HG02870 (cell line): ENCODE data around the gene MOCS3.

Experiments
- ATAC-seq: cut with Tn5 transposase; IDR thresholded peaks from one replicate; pipeline ENCODE4 v1.9.1; 2021; ENCODE audit warnings: mild to moderate bottlenecking, moderate library complexity; ENCODE audit not compliant: unreplicated experiment

Gene MOCS3, protein sequence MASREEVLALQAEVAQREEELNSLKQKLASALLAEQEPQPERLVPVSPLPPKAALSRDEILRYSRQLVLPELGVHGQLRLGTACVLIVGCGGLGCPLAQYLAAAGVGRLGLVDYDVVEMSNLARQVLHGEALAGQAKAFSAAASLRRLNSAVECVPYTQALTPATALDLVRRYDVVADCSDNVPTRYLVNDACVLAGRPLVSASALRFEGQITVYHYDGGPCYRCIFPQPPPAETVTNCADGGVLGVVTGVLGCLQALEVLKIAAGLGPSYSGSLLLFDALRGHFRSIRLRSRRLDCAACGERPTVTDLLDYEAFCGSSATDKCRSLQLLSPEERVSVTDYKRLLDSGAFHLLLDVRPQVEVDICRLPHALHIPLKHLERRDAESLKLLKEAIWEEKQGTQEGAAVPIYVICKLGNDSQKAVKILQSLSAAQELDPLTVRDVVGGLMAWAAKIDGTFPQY

DNA sequence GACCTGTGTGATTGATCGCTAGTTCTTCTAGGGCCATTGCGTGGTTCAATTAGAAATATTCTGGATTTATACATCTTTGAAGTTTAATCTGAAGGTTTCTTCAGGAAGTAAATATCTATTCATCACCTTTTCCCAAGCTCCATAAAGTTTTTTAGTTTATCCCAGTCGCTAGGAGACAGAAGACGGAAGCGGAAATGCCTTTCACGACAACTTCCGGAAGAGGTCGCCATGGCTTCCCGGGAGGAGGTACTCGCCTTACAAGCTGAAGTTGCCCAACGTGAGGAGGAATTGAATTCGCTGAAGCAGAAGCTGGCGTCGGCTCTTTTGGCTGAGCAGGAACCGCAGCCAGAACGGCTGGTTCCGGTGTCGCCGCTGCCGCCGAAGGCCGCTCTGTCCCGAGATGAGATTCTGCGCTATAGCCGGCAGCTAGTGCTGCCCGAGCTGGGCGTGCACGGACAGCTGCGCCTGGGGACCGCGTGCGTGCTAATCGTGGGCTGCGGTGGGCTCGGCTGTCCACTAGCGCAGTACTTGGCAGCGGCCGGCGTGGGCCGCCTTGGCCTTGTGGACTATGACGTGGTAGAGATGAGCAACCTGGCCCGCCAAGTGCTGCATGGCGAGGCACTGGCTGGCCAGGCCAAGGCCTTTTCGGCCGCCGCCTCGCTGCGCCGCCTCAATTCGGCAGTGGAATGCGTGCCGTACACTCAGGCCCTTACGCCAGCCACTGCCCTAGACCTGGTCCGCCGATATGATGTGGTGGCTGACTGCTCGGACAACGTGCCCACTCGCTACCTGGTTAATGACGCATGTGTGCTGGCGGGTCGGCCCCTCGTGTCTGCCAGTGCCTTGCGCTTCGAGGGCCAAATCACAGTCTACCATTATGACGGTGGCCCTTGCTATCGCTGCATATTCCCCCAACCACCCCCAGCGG lies at the start of gene MOCS3:
TSS of gene MOCS3 (plus strand) at position 204 of the 928 bp plus-strand sequence. CDS start at position 229, 25 bp downstream.
- ATAC-seq: peak; percentile 84

DNA sequence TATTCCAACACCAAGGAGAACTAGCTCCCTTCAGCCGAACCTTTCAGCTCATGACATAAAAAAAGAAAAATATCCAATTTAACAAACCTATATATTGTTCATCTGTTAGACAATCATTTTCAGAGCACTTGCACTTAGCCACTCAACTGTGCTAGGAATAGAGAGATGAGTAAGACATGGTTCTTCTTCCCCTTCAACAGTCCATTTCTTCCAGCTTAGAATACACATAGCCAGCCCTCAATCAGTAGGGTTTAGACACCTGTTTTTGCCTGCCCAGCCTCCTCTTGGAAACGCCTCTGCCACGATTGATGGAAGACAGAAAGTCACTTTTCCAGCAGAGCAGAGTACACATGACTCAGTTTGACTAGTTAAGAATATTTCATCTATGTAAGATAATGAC lies 49.2 kb upstream of the MOCS3 start:
- no peak for ATAC-seq

DNA sequence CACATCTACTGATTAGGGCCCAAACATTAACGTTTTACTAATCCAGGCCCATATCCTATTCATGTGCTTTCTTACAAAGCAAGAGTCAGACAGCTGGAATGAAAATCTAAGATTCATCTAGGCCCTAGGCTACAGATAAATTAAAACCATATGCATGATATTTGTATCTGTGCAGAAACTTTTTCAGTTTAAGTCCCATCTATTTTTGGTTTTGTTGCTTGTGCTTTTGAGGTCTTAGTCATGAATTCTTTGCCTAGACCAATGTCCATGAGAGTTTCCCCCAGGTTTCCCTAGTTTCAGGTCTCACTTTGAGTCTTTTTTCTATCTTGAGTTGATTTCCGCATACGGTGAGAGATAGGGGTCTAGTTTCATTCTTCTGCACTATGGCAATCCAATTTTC lies 47.6 kb upstream of the MOCS3 start:
- ATAC-seq: no peak

DNA sequence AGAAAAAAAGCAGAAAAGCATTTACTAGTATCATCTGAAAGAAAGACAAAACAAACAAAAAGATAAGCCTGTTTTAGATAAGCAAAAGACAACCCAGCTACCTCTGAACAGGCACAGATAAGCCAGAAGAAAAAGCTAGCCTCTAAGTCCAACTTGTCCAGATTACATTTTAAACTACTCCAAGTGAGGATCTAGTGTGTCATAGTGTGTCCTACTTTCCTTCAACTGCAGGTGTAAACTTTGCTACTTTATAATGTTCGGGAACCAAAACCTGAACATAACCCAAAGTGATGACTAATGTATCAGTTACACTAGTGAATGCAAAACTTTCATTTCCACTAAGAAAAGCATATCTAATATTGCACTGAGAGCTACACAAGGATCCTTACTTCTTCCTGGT lies 46.9 kb upstream of the MOCS3 start:
- ATAC-seq: peak; percentile 44

DNA sequence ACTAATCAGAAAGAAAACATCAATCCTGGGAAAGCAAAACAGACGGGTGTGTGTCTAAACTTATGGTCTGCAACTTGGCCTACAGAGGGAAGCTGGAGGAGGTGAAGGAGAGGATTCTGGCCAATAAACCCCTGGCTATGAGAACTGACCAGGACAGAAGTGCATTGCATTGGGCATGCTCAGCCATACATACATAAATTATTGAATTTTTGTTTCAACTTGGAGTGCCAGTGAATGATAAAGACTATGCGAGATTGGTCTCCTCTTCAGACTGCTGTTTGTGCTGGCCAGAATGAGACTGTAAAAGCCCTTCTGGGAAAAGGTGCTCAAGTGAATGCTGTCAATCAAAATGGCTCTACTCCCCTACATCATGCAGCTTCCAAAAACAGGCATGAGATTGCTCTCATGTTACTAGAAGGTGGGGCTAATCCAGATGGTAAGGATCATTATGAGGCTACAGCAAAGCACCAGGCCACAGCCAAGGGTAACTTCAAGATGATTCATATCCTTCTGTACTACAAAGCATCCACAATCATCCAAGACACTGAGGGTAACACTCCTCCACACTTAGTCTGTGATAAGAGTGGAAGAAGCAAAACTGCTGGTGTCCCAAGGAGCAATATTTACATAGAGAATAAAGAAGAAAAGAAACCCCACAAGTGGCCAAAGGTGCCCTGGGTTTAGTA lies 44.8 kb upstream of the MOCS3 start:
- peak; percentile 46 for ATAC-seq

DNA sequence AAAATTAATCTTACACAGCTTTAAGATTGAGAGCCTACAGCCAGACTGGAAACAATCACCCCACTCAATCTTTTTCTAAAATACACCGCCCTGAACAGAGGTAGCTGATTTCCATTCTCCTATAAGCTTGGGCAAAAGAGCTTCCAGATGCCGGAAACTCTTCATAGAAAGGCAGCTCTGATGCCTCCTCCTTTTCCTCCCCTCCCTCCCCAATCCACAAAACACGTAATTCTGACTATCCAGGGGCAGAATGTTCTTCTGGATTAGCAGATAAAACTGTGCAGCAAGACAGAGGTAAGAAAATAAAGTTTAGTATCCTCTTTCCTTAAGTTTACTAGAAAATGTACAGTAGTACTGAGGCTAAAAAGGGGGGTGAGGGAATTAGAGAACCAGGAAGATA lies 43.2 kb upstream of the MOCS3 start:
- no peak for ATAC-seq

DNA sequence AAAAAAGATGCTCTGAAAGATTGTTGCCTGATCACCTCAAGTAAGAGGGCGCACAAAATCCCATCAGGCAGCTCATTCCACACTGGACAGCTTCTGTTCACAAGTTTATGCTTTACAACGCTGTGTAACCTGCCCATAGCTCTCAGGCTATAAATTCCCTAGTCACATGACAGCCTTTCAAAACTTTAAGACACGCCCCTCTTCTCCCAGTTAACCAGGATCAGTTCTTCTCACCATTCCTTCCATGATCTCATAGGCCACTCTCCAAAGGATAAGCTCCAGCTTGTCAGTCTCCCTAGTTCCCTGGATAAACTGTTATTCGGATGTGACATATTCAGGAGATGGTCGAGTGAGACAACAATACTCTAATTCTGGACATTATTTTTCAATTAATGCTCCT lies 42.4 kb upstream of the MOCS3 start:
- ATAC-seq: no peak

DNA sequence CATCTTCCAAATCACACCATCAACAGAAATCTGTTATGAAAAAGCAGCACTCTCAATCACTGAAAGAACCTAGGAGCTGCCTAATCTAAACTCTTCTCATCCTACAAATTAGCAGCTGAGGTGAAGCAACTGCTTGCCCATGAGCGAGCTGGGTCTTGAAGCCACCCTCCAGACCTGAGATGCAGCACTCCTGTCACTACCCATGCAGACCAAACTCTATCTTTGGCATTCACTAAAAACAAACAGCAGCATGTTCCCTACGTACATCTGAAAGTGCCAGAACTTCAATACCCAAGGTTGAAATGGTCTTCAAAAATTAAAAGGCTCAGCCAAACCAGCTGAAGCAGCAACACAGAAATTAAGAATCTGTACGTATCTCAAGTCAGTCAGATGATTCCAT lies 41.7 kb upstream of the MOCS3 start:
- ATAC-seq: no peak

DNA sequence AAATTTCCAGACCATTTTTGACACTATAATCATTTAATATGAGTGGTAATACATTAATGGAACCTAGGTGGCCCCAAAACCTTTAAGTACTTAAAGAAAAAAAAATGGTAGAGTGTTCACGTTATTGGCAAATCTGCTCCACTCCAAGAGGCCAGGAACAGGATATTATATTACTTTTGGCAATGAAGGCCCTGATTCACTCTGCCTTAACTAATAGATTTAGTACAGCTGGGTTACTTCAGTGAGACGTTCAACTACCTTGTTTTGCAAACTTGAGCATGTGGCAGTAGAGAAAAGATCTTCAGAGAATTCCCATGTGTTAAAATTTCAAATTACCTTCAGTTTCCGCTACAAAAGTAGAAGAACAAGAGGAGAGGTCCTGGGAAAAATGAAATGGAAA lies 40.2 kb upstream of the MOCS3 start:
- no peak for ATAC-seq

DNA sequence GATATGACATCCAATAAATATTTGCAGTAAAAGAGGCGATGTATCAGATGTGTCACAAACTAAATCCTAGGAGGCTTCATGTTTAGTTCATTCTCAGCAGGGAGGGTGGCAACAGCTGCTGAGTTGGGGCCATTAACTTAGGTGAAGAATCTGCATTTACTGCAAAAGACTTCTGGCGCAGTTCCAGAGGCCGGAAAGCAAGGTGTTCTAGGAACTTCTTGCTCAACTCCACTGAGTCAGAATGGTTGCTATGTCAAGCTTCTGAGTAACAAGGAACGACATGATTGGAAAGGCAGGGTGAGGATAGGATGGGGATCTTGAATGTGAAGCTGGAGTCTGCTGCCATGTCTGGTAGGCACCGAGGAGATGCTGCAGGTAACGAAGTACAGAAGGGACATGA lies 39.1 kb upstream of the MOCS3 start:
- ATAC-seq: no peak

DNA sequence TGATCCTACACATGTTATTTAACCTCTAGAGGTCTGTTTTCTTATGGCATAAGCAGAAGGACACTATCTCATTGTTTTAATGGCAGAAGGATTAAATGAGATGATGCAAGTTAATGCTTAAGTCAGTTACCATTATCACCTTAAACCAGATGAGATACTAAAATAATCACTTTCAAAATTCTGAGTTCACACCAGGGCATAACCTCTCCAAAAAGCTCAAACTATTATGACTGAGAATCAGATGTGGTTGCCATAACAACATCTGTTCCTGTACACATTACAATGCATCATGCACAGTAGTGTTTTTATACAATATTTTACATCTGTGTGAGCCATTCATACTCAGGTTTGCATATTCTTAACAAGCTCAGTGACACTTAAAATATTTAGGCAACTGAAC lies 37.6 kb upstream of the MOCS3 start:
- no peak for ATAC-seq

DNA sequence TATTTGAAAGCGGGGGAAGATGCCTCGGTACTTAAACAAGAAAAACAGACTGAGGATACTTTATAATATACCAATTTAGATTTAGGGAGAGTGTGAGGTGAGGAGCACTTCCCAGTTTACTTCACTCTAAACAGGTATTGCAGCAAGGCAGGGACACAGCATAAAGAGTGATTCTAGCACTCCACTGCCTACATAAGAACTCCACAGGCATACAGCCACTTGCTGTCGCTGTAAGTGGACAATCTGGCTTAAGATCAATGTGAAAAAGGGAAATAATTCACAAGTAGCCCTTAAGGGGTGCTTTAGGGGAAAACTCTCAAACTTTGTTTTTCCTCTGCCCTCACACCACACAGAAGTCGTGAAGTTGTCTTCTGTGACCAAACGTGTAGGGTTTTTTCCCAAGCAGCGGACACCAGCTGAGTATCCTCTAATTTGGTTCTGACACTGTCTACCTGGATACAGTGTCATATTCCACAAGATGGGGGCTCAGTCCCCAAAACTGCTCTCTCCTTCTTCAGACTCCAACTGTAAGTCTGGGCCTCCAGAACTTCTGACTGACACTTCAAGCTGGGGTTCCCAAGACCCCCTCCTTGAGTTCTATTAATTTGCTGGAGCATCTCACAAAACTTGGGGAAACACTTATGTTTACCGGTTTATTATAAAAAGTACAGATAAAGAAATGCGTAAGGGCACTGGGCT lies 36.7 kb upstream of the MOCS3 start:
- ATAC-seq: no peak

DNA sequence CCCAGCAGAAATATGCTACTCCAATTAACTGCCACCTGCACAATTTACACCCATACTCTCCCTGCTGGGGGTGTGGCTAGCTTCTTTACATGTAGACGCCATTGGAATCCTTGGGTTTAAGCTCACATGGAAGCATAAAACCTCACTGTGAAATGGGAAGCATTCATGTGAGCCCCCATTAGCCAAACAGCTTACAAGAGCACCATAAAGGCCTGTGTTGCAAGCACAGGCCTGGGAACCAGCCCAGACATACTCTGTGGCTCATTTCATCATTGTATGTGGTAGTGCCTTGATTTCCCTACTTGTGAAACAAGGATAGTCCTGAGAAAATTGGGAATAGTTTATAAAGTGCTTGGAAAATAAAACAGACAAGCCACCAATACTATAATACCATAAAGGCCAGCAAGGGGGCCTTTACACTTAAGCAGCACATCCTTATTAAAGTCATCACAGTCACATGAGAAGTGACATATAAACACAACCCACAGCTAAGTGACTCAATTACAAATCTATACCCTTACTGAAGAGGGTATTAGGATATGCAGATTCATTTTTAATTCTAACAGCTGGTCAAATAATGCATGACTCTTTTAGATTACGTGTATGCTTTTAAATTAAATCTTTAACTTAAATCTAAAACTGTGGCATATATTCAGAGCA lies 34.2 kb upstream of the MOCS3 start:
- no peak for ATAC-seq

DNA sequence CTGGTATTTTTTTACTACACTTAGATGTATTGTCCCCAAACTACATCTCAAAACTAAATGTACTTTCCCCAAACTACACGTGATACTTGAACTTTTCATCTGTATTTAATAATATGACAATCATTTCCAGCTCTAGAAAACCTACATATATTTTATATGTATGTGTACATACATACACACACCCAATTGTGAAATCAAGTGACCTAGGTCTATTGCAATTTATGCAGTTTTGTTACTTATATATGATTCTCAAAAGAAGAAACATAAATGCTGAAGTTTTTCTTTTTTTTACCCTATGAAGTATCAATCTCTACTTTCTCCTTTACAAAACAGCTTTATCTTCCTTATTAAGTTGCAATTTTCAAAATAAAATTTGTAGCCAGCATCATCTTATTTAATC lies 32.1 kb upstream of the MOCS3 start:
- no peak for ATAC-seq

DNA sequence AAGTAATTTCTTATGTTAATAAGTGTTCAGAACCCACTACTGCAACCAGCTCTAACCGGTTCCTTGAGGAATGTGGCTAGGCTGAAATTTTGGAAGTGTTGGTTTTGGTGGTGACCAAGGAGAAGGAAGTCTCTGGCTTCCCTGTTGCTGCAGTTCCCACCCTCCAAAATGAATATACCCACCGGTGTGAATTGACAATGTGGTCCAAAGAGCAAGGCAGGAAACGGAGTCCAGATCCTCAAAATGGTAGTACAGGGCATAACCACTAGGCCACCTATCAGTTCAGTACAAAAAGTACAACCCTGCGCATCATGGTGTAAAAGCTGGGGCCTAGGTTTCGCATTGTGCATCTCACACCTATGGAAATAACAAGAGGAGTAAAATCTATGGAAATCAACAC lies 30.1 kb upstream of the MOCS3 start:
- ATAC-seq: no peak

DNA sequence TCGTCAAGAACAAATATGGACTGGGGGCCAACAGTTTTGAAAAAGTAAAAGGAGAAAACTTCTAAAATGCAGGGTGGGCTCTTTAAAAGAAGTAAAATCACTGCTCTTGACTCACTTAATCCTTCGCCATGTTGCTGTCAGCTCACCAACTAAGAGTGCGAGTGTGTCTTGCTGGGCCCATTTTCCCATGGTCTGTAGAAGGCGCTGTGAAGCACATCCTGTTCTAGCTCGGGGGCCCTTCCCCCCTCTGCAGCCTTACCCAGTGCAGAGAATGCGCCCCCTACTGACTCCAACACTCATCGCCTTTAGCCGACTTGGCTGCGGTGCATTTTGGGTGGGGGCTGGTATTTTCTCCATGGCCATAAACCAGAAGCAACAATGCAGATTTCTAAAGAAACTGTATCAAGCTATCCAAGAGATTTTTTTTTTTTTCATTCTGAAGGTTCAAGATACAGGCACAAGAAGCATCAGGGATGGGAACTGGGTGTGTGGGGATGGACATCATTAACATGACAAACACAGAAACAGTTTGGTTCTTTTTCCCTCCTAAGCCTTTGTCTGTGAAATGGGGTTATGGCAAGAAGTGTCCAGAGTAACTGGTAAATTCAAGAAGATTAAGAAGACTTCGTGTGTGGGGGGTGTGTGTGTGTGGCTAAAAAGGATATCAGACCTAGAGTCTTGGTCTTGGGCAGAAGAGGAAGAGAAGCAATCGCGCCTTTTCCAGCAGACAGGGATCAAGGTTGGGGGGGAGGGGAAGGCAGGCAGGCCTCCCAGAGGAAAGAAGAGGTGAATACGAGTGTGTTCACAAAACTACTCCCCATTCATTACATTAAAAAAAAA lies 29.1 kb upstream of the MOCS3 start:
- ATAC-seq: peak; percentile 56

DNA sequence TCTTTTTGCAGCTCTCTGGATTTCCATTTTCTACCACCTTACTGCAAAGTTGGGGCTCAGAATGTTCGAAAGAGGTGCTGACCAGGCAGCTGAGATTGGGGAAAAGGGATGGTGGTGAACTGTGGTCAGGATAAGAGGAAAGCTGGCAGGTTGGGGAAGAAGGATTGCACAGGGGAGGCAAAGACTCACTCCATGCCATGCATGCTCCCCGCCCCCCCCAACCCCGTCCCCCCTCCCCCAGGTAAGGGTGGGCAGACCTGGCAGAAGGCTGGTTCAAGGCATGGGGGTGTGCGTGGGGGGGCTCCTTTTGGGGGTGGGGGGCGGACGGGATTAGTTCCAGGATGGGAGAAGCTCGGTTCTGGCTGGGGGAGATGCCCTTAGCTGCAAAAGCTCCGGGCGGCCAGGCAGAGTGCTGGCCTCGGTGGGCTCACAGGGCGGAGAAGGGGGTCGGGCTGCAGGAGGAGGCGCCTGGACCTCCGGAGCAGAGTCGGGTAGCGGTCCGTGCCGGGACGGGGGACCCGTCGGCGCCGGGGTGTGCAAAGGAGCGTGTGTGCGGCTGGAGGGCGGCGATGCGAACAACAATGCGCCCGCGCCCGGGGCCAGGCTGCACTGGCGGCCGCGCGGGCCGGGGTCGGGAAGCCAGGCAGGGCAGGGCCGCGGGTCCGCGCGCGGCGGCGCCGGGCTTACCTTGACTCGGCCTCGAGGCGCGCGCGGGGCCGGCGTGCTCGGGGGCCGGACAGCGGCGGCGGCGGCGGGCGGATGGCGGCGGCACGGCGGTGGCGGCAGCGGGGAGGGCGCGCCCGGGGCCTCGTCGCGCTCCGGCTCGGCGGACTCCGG lies 28.3 kb upstream of the MOCS3 start:
- no peak for ATAC-seq

DNA sequence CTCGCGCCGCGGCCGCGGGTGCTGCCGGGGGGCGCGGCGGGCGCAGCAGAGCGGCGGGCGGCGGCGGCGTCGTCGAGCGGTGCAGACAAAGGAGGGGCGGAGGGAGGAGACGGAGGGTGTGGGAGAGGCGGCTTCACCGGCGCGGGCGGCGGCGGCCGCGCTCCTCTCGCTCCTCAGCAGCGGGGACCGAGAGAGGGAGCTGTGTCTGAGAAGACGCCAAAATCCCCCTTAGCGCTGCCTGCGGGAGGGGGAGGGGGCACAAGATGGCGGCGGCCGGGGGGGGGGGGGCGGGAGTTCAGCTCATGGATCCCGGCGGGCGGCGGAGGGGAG lies 27.7 kb upstream of the MOCS3 start:
- ATAC-seq: peak; percentile 22
